Fibroblast of villous mesenchyme (primary cell): Measurements from ENCODE around the gene PPP3CA. TPM values are rescaled to one million over a fixed set of nuclear protein-coding genes. Genes with fewer than 3 reads are reported as not detected.

Source experiments
- DNase-seq: peaks from one replicate; pipeline ENCODE4 v3.0.0-alpha.2; 2010; ENCODE audit warnings: low read depth
- H3K4me3 ChIP-seq: 2 replicates; pipeline ENCODE4 v1.5.1; 2011; ENCODE audit warnings: low read depth, mild to moderate bottlenecking, low read length
- CTCF ChIP-seq: IDR thresholded peaks from 2 replicates; pipeline ENCODE4 v1.5.1; 2012; ENCODE audit warnings: low read depth, mild to moderate bottlenecking, low read length; ENCODE audit not compliant: insufficient read depth
- total RNA-seq: library from RNA; depleted of rRNA; stranded (reverse); fragments of >200 nt; gene quantifications from 2 replicates; pipeline ENCODE4 v1.2.3, GENCODE V29; 2012

Gene PPP3CA
- total RNA-seq, 1 donor, result 47.9 TPM

GRCh38 chr4:101251261-101251660 is 96.1 kb downstream of the PPP3CA start:
- no peak overlapping the region for H3K4me3 ChIP-seq
- no peak for TF ChIP-seq CTCF
- DNase-seq, result no peak

- TF ChIP-seq CTCF, result no peak
- H3K4me3 ChIP-seq, result no peak overlapping the region
- no peak for DNase-seq
Observed at GRCh38 chr4:101244349-101244748, 103.0 kb downstream of the PPP3CA start.

- no peak for DNase-seq
- TF ChIP-seq CTCF, result no peak
Observed at GRCh38 chr4:101242441-101242840, 104.9 kb downstream of the PPP3CA start.

GRCh38 chr4:101240099-101240498 is 107.2 kb downstream of the PPP3CA start:
- no peak for DNase-seq
- TF ChIP-seq CTCF, result no peak
- H3K4me3 ChIP-seq, result no peak overlapping the region

More at GRCh38 chr4:101242441-101242840, 104.9 kb downstream of the PPP3CA start:
- H3K4me3 ChIP-seq, result no peak overlapping the region

- H3K4me3 ChIP-seq, result no peak overlapping the region
- no peak for DNase-seq
- no peak for TF ChIP-seq CTCF
Observed at GRCh38 chr4:101239665-101240064, 107.7 kb downstream of the PPP3CA start.

GRCh38 chr4:101238706-101239105 is 108.6 kb downstream of the PPP3CA start:
- TF ChIP-seq CTCF, result no peak
- no peak overlapping the region for H3K4me3 ChIP-seq
- peak; percentile 62 for DNase-seq

- TF ChIP-seq CTCF, result no peak
- DNase-seq, result no peak
- no peak overlapping the region for H3K4me3 ChIP-seq
Observed at GRCh38 chr4:101237773-101238172, 109.6 kb downstream of the PPP3CA start.
